ENCODE data around the gene CPLX1.

CPLX1 gene

GRCh38 chr4:752196-752861, 73.6 kb downstream of the CPLX1 start:
- Histone ChIP-seq H2AFZ (no peak overlapping the region), H3K27me3 (ENCODE audit: control insufficient read depth, insufficient read depth, low read length) (no peaks in the 10 kb centered on the region), H3K4me1 (no peaks in the 10 kb centered on the region), H3K79me2 (no peaks in the 10 kb centered on the region), H3K27ac (no peak overlapping the region), H3K4me2 (ENCODE audit: low read length) (no peak overlapping the region), H3K36me3 (ENCODE audit: control insufficient read depth, insufficient read depth, low read length) (no peaks in the 10 kb centered on the region), H3K4me3 (ENCODE audit: low read depth, low read length) (no peak overlapping the region), H3K9ac (no peak overlapping the region), H3K9me3 (ENCODE audit: control insufficient read depth, low read length) (no peaks in the 10 kb centered on the region)
- no peak for TF ChIP-seq CTCF (IDR thresholded peaks at IDR 0.05)

GRCh38 chr4:751676-752075, 74.3 kb downstream of the CPLX1 start:
- no peak overlapping the region for H3K4me3 ChIP-seq (ENCODE audit: low read depth, low read length)
- no peak overlapping the region for H3K27ac ChIP-seq

GRCh38 chr4:749698-750666, 75.9 kb downstream of the CPLX1 start:
- H3K9ac ChIP-seq, result no peak overlapping the region
- H3K79me2 ChIP-seq, result no peaks in the 10 kb centered on the region
- H3K4me2 ChIP-seq (ENCODE audit: low read length), result no peak overlapping the region
- no peak overlapping the region for H3K27ac ChIP-seq
- no peaks in the 10 kb centered on the region for H3K4me1 ChIP-seq
- H3K4me3 ChIP-seq (ENCODE audit: low read depth, low read length), result no peak overlapping the region
- no peaks in the 10 kb centered on the region for H3K9me3 ChIP-seq (ENCODE audit: control insufficient read depth, low read length)
- no peaks in the 10 kb centered on the region for H3K36me3 ChIP-seq (ENCODE audit: control insufficient read depth, insufficient read depth, low read length)
- no peaks in the 10 kb centered on the region for H3K27me3 ChIP-seq (ENCODE audit: control insufficient read depth, insufficient read depth, low read length)
- H2AFZ ChIP-seq, result no peak overlapping the region
- no peak for TF ChIP-seq CTCF (IDR thresholded peaks at IDR 0.05)

More at GRCh38 chr4:751676-752075, 74.3 kb downstream of the CPLX1 start:
- Histone ChIP-seq H3K9me3 (ENCODE audit: control insufficient read depth, low read length) (no peaks in the 10 kb centered on the region), H3K4me1 (no peaks in the 10 kb centered on the region), H3K27me3 (ENCODE audit: control insufficient read depth, insufficient read depth, low read length) (no peaks in the 10 kb centered on the region), H3K9ac (no peak overlapping the region), H3K79me2 (no peaks in the 10 kb centered on the region), H3K4me2 (ENCODE audit: low read length) (no peak overlapping the region), H3K36me3 (ENCODE audit: control insufficient read depth, insufficient read depth, low read length) (no peaks in the 10 kb centered on the region), H2AFZ (no peak overlapping the region)
- no peak for TF ChIP-seq CTCF (IDR thresholded peaks at IDR 0.05)

- no peaks in the 10 kb centered on the region for H3K4me1 ChIP-seq
- no peaks in the 10 kb centered on the region for H3K79me2 ChIP-seq
- H3K36me3 ChIP-seq (ENCODE audit: control insufficient read depth, insufficient read depth, low read length), result no peaks in the 10 kb centered on the region
- H3K4me3 ChIP-seq (ENCODE audit: low read depth, low read length), result no peak overlapping the region
- TF ChIP-seq CTCF (IDR thresholded peaks at IDR 0.05), result no peak
- H3K9me3 ChIP-seq (ENCODE audit: control insufficient read depth, low read length), result no peaks in the 10 kb centered on the region
- H3K27ac ChIP-seq, result no peak overlapping the region
- H3K27me3 ChIP-seq (ENCODE audit: control insufficient read depth, insufficient read depth, low read length), result no peaks in the 10 kb centered on the region
- H3K9ac ChIP-seq, result no peak overlapping the region
- H2AFZ ChIP-seq, result no peak overlapping the region
- H3K4me2 ChIP-seq (ENCODE audit: low read length), result no peak overlapping the region
Measured at GRCh38 chr4:748461-748860, 77.5 kb downstream of the CPLX1 start.
